GM12878 (cell line): Measurements from ENCODE around the gene SMARCC2. TPM values are rescaled to one million over a fixed set of nuclear protein-coding genes. Genes with fewer than 3 reads are reported as not detected.

Experiments used
- ATAC-seq: fragments of 200-7000 bp; cut with Tn5 transposase; 3 replicates; pipeline ENCODE4 v1.9.1; 2020; ENCODE audit warnings: mild to moderate bottlenecking, moderate library complexity
- BruUV-seq: library from RNA; stranded (reverse); fragments of 400-500 nt; replicated peaks from 2 replicates; lab custom pipeline; 2021; lab: Mats Ljungman, UMichigan
- CTCF ChIA-PET: fragments of 300-600 bp; sonication (Branson Sonifier 250); formaldehyde crosslinking; extraction: SDS; loops from one replicate; lab custom pipeline; 2021; ENCODE audit warnings: inconsistent platforms; lab: Yijun Ruan, JAX
- POLR2A ChIA-PET: fragments of 350-600 bp; formaldehyde crosslinking; extraction: SDS; loops from one replicate; lab custom pipeline; 2021; ENCODE audit warnings: inconsistent platforms; lab: Charles Lee
- RAD21 ChIA-PET: fragments of 300-600 bp; sonication (Branson Sonifier 250); formaldehyde crosslinking; loops from one replicate; lab custom pipeline; 2023; ENCODE audit warnings: antibody characterized with exemption; ENCODE audit not compliant: unreplicated experiment; lab: Charles Lee
- SMC1A ChIA-PET: fragments of 300-600 bp; sonication (Branson Sonifier 250); formaldehyde crosslinking; loops from one replicate; lab custom pipeline; 2023; ENCODE audit not compliant: unreplicated experiment, uncharacterized antibody; lab: Charles Lee
- DNase-seq: peaks from one replicate; pipeline ENCODE4 v3.0.0-alpha.2; 2011; ENCODE audit warnings: low read depth, low spot score
- FAIRE-seq: peaks from 3 replicates; lab custom pipeline; 2011; peaks lifted over from hg19 to GRCh38; lab: Jason Lieb, UNC
- H2AFZ ChIP-seq: 2 replicates; pipeline ENCODE4 v1.6.0; 2011; ENCODE audit warnings: low read depth, low read length, control low read depth; ENCODE audit not compliant: control insufficient read depth
- H3K27ac ChIP-seq: 2 replicates; pipeline ENCODE4 v1.5.1; 2011; ENCODE audit warnings: control low read depth; ENCODE audit not compliant: control insufficient read depth, insufficient read depth
- H3K27me3 ChIP-seq, 2 experiments: replicated peaks in 1 of 2; 2 replicates each; pipeline versions ENCODE4 v1.6.0 to v1.6.1; 2011; ENCODE audit warnings: low read length in 1 of 2; ENCODE audit not compliant: control insufficient read depth in 2 of 2, insufficient read depth in 2 of 2
- H3K36me3 ChIP-seq, 2 experiments: 2 replicates each; pipeline ENCODE4 v1.5.1; 2011; ENCODE audit warnings: low read length in 1 of 2; ENCODE audit not compliant: control insufficient read depth in 2 of 2, insufficient read depth in 2 of 2
- H3K4me1 ChIP-seq: 2 replicates; pipeline ENCODE4 v1.6.1; 2011; ENCODE audit warnings: mild to moderate bottlenecking, low read length, moderate library complexity, mixed read lengths; ENCODE audit not compliant: control insufficient read depth, insufficient read depth
- H3K4me2 ChIP-seq: 2 replicates; pipeline ENCODE4 v1.6.0; 2011; ENCODE audit warnings: control low read depth; ENCODE audit not compliant: control insufficient read depth, insufficient read depth
- H3K4me3 ChIP-seq: fragments of 200-600 bp; sonication (generic); 2 replicates; pipeline ENCODE4 v1.5.1; 2016
- H3K79me2 ChIP-seq: 2 replicates; pipeline ENCODE4 v1.6.0; 2011; ENCODE audit warnings: low read length; ENCODE audit not compliant: control insufficient read depth, insufficient read depth
- H3K9ac ChIP-seq: 2 replicates; pipeline ENCODE4 v1.8.0; 2011; ENCODE audit warnings: low read length, control low read depth, mixed read lengths; ENCODE audit not compliant: control insufficient read depth, insufficient read depth
- H3K9me3 ChIP-seq: replicated peaks from 3 replicates; pipeline ENCODE4 v1.5.1; 2011; ENCODE audit warnings: mild to moderate bottlenecking, low read length; ENCODE audit not compliant: control insufficient read depth, insufficient read depth
- H4K20me1 ChIP-seq: 2 replicates; pipeline ENCODE4 v1.6.0; 2011; ENCODE audit not compliant: control insufficient read depth, insufficient read depth
- POLR2A ChIP-seq: IDR thresholded peaks from 2 replicates; pipeline ENCODE4 v1.6.1; 2011; ENCODE audit warnings: low read depth, mild to moderate bottlenecking, low read length
- POLR2AphosphoS2 ChIP-seq: IDR thresholded peaks from 2 replicates; pipeline ENCODE4 v1.6.1; 2011; ENCODE audit warnings: low read depth, mild to moderate bottlenecking, low read length, improper control_type of control experiment, moderate library complexity
- POLR2AphosphoS5 ChIP-seq: IDR thresholded peaks from 2 replicates; pipeline ENCODE4 v1.6.1; 2011; ENCODE audit warnings: mild to moderate bottlenecking, low read length, inconsistent platforms
- RELA ChIP-seq: fragments of 450-650 bp; IDR thresholded peaks from 2 replicates; pipeline ENCODE4 v1.8.0; 2014; ENCODE audit warnings: borderline replicate concordance; ENCODE audit not compliant: partially characterized antibody
- TCF3 ChIP-seq: IDR thresholded peaks from 2 replicates; pipeline ENCODE4 v1.6.1; 2012; ENCODE audit warnings: low read depth, mild to moderate bottlenecking, low read length, borderline replicate concordance; ENCODE audit not compliant: insufficient read depth
- ZBTB40 ChIP-seq: fragments of 450-650 bp; IDR thresholded peaks from 2 replicates; pipeline ENCODE4 v1.6.1; 2016; ENCODE audit warnings: mild to moderate bottlenecking, moderate library complexity, borderline replicate concordance
- WGBS: methylation state at CpG from one replicate; pipeline ENCODE4 v1.1.6; 2016; ENCODE audit warnings: low lambda C conversion rate; ENCODE audit not compliant: insufficient replicate concordance, insufficient coverage; ENCODE audit errors: missing lambda C conversion rate; 5-methylcytosine and 5-hydroxymethylcytosine counted together
- in situ Hi-C: fragments of 300-500 bp; cut with MboI; formaldehyde crosslinking; loops from 9 replicates; pipeline ENCODE4 v1.14.3; 2018; ENCODE audit warnings: mixed read lengths
- intact Hi-C: fragments of 100-400 bp; cut with micrococcal nuclease; formaldehyde crosslinking; loops from one replicate; pipeline ENCODE4 v1.14.2; 2022; ENCODE audit not compliant: unreplicated experiment
- polyA plus RNA-seq, 11 experiments: library from polyadenylated mRNA; depleted of rRNA in 4 of 11; unstranded in 6 of 11; stranded (reverse) in 5 of 11; fragments of >200 nt; fragmentation: Nextera tagmentation in 4 of 11; fragmentation: Illumina TruSeq in 1 of 11; extraction: Ambion mirVana in 4 of 11; extraction: Trizol in 1 of 11; gene quantifications; 1 replicate in 1 of 11; 2 replicates in 10 of 11; pipeline versions ENCODE4 v1.2.1 to v1.2.3, GENCODE V29; 2011 to 2016; ENCODE audit warnings: inconsistent platforms in 2 of 11, missing spikeins in 2 of 11, low read depth in 1 of 11
- total RNA-seq, 4 experiments: library from RNA; depleted of rRNA in 3 of 4; stranded (reverse); fragments of >200 nt in 3 of 4; fragmentation: Illumina TruSeq in 1 of 4; extraction: Trizol in 1 of 4; gene quantifications; 2 replicates each; pipeline versions ENCODE4 v1.2.1 to v1.2.3, GENCODE V29; 2013 to 2021
- TF ChIP-seq, protein P1 (sequence below): fragments of 450-650 bp; formaldehyde crosslinking; IDR thresholded peaks from 2 replicates; pipeline ENCODE4 v1.5.0; 2022; ENCODE audit warnings: mild to moderate bottlenecking, missing genetic modification characterization

The SMARCC2 gene
- total and polyA plus RNA-seq, 10 of the 15 experiments (the other 5 are each of a cell fraction or from before 2014, with no cell fraction given) = 13.6 to 71.2 (median 42.3) TPM

DNA sequence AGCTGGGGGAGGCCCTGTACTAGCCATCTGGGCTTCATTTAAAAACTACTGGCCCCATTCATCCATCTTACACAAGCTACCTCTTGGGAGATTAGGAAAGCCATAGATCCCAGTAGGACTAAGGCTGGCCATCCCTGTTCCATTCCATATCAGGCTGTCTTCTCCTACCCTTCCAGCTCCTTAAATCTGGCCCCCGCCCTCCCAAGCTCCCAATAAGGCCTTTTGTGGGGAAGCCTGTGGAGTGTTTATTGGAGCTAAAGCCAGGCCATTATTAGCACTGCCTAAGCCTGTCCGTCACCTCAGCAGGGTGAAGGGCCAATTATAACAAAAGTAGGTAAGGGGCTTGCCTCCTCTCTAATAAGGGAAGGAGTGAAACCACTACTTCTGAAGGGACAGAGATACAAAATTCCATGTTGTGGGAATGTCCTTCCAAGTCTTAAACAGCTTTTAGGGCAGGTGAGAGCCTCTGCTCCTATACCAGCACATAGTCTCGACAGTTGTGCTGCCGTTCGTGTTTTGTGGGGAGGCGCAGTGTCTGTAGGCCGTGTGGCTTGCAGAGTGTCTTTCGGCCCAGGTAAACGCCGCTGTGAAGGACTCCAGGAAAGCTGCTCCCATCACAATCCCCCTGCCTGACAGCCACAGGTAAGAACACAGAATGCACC lies 27.5 kb downstream of the SMARCC2 start:
- H3K4me2 ChIP-seq = no peak overlapping the region
- TF ChIP-seq POLR2AphosphoS5 = peak; percentile 52
- TF ChIP-seq, protein P1, sequence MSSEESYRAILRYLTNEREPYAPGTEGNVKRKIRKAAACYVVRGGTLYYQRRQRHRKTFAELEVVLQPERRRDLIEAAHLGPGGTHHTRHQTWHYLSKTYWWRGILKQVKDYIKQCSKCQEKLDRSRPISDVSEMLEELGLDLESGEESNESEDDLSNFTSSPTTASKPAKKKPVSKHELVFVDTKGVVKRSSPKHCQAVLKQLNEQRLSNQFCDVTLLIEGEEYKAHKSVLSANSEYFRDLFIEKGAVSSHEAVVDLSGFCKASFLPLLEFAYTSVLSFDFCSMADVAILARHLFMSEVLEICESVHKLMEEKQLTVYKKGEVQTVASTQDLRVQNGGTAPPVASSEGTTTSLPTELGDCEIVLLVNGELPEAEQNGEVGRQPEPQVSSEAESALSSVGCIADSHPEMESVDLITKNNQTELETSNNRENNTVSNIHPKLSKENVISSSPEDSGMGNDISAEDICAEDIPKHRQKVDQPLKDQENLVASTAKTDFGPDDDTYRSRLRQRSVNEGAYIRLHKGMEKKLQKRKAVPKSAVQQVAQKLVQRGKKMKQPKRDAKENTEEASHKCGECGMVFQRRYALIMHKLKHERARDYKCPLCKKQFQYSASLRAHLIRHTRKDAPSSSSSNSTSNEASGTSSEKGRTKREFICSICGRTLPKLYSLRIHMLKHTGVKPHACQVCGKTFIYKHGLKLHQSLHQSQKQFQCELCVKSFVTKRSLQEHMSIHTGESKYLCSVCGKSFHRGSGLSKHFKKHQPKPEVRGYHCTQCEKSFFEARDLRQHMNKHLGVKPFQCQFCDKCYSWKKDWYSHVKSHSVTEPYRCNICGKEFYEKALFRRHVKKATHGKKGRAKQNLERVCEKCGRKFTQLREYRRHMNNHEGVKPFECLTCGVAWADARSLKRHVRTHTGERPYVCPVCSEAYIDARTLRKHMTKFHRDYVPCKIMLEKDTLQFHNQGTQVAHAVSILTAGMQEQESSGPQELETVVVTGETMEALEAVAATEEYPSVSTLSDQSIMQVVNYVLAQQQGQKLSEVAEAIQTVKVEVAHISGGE = no peak
- TF ChIP-seq TCF3 = no peak
- TF ChIP-seq POLR2AphosphoS2 = 0 out of 2 replicates have a peak, but pooled peaks have one; percentile 47
- TF ChIP-seq POLR2A = peak; percentile 52
- TF ChIP-seq ZBTB40 = no peak
- TF ChIP-seq RELA = no peak
- TF ChIP-seq, all 136 proteins: peak for 3
- ATAC-seq (no peak), DNase-seq (no peak), FAIRE-seq (no peak)
- ChIA-PET POLR2A (interaction anchor here (0.5 to 1.3 kb wide), 7 partner anchors 11 to 458 kb away, joined by 3 to 5 read pairs (median 4); no protein-coding TSS in a partner anchor), CTCF (interaction anchor here (0.5 to 2.2 kb wide), 8 partner anchors 27 to 428 kb away, joined by 3 to 10 read pairs (median 4); partner anchors contain the start of gene SMARCC2), SMC1A (interaction anchor here (1.3 to 2.7 kb wide), 2 partner anchors 26 to 37 kb away, joined by 3 to 12 read pairs; no protein-coding TSS in a partner anchor), RAD21 (interaction anchor here (1.0 to 2.0 kb wide), 3 partner anchors 27 to 43 kb away, joined by 3 to 11 read pairs (median 3); partner anchors contain the start of genes ESYT1, SMARCC2 and ZC3H10)
- Histone ChIP-seq H3K27me3 (no peaks in the 10 kb centered on the region), H4K20me1 (no peaks in the 10 kb centered on the region), H2AFZ (no peak overlapping the region), H3K4me1 (peaks cover 17% of the 10 kb centered on the region), H3K4me3 (no peak overlapping the region), H3K9me3 (no peaks in the 10 kb centered on the region), H3K9ac (no peak overlapping the region), H3K36me3 (peaks cover 23 to 33% of the 10 kb centered on the region in 2 experiments), H3K27ac (no peak overlapping the region), H3K79me2 (peaks cover 39% of the 10 kb centered on the region)
- WGBS = 89% methylated on average over 10 of the region's 10 CpGs
- intact Hi-C loops (no loop called here), in situ Hi-C loops (no loop called here)
- BruUV-seq = no TSS peak
